GM20431 (cell line): Measurements from ENCODE around the gene CD164L2.
"Not testable (repeated sequence)": the region's sequence is repeated elsewhere in the genome, so short reads cannot be mapped to it uniquely, and the experiment has no call there.

Source experiments
- in situ Hi-C: fragments of 300-500 bp; cut with MseI, MboI; formaldehyde crosslinking; loops from one replicate; pipeline ENCODE4 v1.15.0; 2020; ENCODE audit warnings: low sequenced_read_pairs; ENCODE audit not compliant: unreplicated experiment

The CD164L2 gene

DNA sequence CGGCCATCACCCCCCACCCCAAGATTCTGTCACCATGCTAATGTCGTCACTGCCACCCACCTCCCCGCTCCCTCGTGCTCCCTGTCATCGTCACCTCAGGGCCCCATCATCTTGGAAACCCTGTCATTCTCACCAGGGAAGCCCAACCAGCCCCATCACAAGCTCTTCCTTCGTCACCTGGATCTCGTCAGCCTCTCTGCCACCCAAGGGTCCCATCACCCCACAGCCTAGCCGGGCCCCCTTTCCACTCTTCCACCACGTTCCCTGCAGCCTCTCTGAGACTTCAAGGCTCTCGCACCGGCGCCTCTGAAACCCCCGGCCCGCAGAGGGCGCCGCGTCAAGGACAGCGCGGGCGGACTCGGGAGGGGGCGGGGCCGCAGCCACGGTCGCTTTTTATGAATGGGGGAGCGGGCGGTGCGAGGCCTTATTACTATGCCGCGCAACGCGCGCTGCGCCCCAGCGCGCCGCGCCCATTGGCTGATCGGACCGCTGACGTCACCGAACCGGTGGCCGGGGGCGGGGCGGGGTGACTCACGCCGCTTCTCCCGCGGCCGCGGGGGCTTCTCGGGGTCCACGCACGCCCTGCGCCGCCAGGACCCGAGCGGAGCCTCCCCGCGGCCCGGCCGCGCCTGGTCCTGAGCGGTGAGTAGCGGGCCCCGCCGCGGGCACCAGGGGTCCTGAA, 9.1 kb upstream of the CD164L2 start, which contains the start of gene GPR3:
Gene GPR3 (plus strand): TSS at position 527 of the 682 bp plus-strand sequence. CDS start 1,177 bp downstream, outside the sequence.
- in situ Hi-C loops: loop anchor here (5.0 kb wide), 1 partner anchor 90 kb away; no protein-coding TSS in a partner anchor

- in situ Hi-C loops: loop anchor here (5.0 kb wide), 1 partner anchor 89 kb away; no protein-coding TSS in a partner anchor
Observed at GRCh38 chr1:27391511-27392095, 8.5 kb upstream of the CD164L2 start.

- in situ Hi-C loops: no loop called here
Observed at GRCh38 chr1:27388337-27389005, 5.3 kb upstream of the CD164L2 start.

- in situ Hi-C loops: not testable (repeated sequence)
Observed at GRCh38 chr1:27384797-27385196, 1.7 kb upstream of the CD164L2 start.

- in situ Hi-C loops: no loop called here
Observed at GRCh38 chr1:27383661-27384060, 528 bp upstream of the CD164L2 start.

- in situ Hi-C loops: no loop called here
Observed at GRCh38 chr1:27381969-27382762, 967 bp downstream of the CD164L2 start.

DNA sequence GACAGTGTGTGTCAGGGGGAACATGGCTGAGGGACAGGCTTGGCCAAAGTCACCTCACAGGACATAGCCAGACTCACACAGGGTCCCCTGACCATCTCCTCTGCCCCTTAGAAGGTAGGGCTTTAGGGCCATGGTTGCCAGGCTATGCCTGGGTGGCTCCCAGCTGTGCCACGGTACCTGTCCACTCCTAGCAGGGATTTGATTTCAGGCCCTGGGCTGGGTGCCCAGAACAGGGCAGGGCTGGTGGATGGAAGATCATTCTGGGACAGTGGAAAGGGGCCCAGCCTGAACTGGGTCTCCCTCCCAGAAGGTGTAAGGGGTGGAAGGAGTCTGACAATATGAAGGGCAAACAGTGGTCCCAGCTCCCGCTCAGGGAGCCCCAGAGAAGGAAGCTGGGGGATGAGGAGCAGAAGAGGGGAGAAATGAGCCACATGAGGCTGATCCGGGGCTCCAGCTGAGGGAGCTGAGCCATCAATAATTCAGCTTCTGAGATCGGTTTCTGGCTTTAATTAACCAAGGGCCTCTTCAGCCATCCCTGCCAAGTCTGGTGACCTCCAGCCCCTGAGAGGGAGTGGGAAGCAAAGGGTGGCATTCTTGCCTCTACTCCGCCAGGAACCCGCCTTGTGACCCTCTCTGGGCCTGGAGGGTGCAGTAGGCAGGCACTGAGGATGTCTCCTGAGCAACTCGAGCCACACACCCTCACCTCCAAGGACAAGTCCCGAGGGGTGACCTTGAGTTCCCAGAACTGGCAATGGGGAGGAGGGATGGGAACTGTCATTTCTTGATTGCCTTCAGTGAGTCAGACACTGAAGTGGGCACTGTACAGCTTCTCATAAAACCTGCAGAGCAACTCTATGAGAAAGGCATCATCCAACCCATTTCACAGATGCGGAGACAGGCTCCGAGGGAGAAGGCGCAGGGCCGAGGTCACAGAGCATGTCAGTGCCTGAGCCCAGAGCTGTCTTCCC, 2.1 kb downstream of the CD164L2 start:
- in situ Hi-C loops: no loop called here

DNA sequence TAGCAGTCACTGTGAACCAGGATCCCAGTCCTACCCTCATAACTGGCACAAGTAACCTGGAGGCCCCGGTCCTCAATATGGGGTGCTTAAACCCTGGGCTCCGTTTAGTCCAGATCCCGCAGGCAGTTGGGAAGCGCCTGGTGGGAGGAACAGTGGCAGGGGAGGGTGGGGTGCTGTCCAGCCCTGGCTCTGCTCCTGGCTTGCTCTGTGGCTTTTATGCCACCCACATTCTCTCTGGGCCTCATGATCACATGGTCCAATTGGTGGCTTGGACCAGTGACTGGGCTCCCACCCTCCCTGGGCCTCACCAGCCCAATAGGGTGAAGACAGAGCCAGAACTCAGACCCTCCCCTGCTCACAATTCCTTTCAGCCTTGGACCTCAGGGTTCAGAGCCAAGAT, 2.9 kb downstream of the CD164L2 start:
- in situ Hi-C loops: no loop called here

DNA sequence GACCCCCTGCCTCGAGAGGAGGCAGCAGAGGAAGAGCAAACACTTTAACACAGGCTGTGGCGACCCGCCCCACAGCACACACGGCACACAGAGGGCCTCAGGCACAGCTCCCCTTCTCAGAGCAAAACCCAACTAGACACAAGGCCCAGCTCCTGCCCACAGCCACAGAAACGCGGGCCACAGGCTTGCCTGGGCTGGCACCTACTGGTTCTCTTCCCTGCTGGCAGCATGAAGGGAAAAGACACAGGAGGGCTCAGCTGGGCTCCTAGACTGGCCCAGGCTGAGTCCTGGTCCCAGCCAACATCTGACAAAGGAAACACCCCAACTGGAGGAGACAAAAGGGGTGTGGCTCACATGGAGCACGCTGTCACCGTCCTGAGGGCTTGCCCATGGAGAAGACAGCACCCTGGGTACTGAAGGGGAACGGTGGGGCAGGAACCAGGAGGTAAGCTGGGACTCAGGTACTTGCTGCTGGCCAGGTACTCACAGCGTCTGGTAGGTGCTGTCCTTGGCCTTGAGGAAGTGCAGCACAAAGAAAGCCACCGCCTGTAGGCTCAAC, 3.5 kb downstream of the CD164L2 start:
- in situ Hi-C loops: no loop called here

GRCh38 chr1:27377760-27378495, 5.2 kb downstream of the CD164L2 start:
- in situ Hi-C loops: no loop called here

DNA sequence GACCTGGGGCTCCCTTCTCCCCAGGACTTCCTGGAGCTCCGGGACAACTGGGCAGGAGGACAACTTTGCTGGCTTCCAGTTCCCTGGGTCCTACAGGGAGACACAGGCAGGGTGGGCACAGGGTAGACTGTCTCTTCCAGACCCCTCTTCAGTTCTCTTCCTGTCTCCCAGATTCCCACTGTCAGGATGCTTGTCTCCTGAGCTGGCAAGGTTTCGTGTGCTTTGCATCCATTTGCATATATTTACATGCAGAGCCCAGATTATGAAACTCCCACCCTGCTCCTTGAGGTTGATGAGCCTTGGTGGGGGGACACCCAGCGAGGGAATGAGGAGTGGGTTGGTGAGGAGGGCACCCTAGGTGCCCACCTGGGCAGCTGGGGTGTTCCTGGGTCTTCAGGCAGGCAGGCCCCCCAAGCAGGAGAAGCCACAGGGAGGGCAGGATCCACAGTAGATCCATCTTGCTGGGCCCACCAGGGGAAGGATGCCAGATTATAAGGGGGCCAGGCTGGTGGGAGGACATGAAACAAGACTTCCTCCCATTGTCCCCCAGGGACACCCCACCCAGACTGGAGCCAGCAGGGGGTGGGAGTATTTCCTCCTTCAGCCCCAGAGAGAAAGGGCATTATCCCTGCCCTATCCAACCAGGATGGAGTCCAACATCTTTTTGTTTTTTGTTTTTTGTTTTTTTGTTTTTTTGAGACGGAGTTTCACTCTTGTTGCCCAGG, 8.6 kb downstream of the CD164L2 start, which contains the start of gene FCN3:
Gene FCN3 (minus strand): TSS at position 463 of the 725 bp plus-strand sequence. CDS start 6 bp downstream, at position 457.
- in situ Hi-C loops: no loop called here

GRCh38 chr1:27372808-27373690, 10.1 kb downstream of the CD164L2 start:
- in situ Hi-C loops: no loop called here

GRCh38 chr1:27372022-27372807, 10.9 kb downstream of the CD164L2 start:
- in situ Hi-C loops: no loop called here

DNA sequence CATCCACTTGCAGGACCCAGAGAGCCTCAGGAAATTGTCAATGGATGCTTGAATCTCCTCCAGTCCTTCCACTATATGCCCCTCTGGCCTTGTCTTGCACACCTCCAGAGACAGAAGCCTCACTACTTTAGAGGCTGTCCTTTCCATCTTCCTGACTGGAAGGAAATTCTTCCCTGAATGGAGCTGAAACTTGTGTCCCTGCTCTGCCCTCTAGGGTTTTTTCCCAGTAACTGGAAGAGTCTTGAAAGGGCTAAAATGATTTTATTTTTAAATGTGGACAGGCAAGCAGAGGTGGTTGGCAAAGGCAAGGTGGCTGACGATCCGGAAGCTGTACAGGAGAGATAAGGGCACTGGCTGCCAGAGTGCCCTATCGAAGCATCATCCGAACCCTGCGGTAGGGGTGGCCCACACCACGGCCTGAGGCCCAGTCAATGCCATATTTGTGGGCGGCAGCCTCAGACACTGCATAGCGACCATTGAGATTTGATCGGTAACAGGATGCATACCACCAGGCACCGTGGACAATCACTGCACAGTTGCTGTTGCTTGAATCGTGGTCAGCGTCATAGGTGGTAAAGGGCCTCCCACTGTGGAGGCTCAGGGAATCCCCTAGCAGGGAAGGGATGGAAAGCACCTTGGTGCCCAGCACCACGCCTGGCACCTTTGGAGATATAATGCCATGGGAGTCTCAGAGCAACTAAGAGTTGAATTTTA, 14.1 kb downstream of the CD164L2 start:
- in situ Hi-C loops: no loop called here

DNA sequence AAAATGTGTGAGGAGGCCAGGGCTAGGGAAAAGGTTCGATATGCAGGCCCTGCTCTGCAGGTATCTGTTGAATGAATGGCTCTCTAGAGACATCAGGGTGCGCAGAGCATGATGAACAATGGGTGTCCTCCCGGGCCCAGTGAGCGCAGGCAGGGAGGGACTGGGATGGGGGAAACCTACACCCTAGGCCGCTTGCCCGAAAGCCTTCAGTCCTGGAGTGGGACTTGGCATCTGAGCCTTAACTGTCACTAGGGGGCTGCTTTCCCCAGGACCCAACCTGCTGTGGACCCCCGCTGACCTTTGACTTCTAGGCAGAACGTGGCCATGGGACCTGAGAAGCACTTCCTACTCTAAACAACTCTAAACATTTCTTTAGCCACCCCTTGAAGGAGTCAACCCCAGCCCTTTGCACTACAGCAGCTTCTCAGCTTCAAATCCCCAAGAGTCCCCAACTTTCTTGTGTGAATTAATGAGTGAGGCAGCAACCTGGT, 15.9 kb downstream of the CD164L2 start:
- in situ Hi-C loops: no loop called here
